Activated naive CD4-positive, alpha-beta T cell treated with anti-CD3 and anti-CD28 coated beads, Interleukin-2, amount 50 U/mL, for 72 hours (primary cell): ENCODE measurements around the gene IFT122. TPM values are rescaled to one million over a fixed set of nuclear protein-coding genes. Genes with fewer than 3 reads are reported as not detected.

Source experiments
- ATAC-seq, 2 donors: fragments of 150-1000 bp; cut with Tn5 transposase; 2 replicates each; pipeline ENCODE4 v1.10.0; 2021; ENCODE audit warnings: mild to moderate bottlenecking in 2 of 2, moderate library complexity in 2 of 2
- DNase-seq, 2 donors: peaks; one replicate each; pipeline ENCODE4 v3.0.0; 2021 to 2022; ENCODE audit warnings: low spot score in 2 of 2
- H3K27ac Mint-ChIP-seq, 2 donors: one replicate each; pipeline ENCODE4 v1.8.0; 2022; ENCODE audit warnings: mild to moderate bottlenecking in 2 of 2, mixed read lengths in 2 of 2
- H3K36me3 Mint-ChIP-seq, 2 donors: one replicate each; pipeline ENCODE4 v1.8.0; 2022; ENCODE audit warnings: mixed read lengths in 2 of 2
- H3K9me3 Mint-ChIP-seq, 2 donors: one replicate each; pipeline ENCODE4 v1.8.0; 2022; ENCODE audit warnings: mixed read lengths in 2 of 2
- total RNA-seq, 2 donors: library from RNA; stranded (reverse); gene quantifications; one replicate each; pipeline ENCODE4 v1.2.3, GENCODE V29; 2022

IFT122 gene
- total RNA-seq, 2 donors from 2014 or later, result 29.5 to 39.8 TPM

DNA sequence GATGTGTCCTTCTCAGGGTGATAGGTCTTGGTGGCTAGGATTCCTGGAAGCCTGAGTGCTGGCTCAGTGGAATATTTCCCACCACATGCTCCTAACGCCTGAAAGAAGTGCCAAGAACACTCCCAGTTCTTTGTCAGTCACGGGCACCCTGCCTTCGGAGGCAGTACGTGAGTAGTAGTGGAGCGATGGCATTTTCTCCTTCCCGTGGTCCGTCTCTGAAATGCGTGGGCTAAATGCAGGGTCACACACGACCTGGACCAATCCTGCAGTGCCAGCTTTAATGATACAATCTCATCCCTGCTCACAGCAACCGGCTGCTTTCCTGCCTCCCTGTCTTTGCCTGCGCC is 117.5 kb downstream of the IFT122 start:
- H3K9me3 Mint-ChIP-seq, result no peaks in the 10 kb centered on the region
- no peak for ATAC-seq
- no peaks in the 10 kb centered on the region for H3K36me3 Mint-ChIP-seq
- DNase-seq, result no peak
- no peak overlapping the region for H3K27ac Mint-ChIP-seq

DNA sequence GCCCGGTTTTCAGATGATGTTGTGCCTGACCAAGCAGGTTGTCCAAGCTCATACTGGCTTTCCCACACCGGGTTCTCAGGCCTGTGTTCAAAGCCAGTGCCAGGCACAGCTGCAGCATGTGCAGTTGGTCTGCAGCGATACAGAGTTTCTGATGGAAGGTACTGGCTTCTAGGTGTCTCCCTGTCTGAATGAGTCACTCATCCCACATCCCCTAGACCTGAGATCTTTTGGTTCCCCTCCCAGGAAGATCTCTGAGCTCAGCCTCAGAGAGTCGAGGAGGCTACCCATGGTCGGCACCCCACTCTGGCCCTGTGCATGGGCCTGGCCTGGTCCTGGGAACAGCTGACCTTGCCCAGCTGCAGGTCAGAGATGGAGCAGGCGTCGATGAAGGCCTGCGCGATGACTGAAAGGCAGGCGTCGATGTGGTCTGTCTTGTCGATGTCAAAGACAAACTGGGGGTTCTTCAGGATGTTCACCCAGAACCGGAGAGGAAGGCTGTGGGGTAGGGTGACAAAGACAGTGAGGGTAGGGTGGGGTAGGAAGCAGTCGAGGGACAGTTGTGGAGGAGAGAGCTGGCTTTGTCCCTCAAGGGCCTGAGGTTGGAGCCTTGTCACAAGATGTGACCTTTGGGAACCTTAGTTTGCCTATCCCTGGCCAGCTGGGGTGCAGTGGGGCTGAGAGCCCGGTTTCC is 118.2 kb downstream of the IFT122 start:
- DNase-seq, result no peak
- H3K27ac Mint-ChIP-seq, result no peak overlapping the region
- no peaks in the 10 kb centered on the region for H3K36me3 Mint-ChIP-seq
- H3K9me3 Mint-ChIP-seq, result no peaks in the 10 kb centered on the region
- peak in 1 of 2 donors; percentile 31 for ATAC-seq

DNA sequence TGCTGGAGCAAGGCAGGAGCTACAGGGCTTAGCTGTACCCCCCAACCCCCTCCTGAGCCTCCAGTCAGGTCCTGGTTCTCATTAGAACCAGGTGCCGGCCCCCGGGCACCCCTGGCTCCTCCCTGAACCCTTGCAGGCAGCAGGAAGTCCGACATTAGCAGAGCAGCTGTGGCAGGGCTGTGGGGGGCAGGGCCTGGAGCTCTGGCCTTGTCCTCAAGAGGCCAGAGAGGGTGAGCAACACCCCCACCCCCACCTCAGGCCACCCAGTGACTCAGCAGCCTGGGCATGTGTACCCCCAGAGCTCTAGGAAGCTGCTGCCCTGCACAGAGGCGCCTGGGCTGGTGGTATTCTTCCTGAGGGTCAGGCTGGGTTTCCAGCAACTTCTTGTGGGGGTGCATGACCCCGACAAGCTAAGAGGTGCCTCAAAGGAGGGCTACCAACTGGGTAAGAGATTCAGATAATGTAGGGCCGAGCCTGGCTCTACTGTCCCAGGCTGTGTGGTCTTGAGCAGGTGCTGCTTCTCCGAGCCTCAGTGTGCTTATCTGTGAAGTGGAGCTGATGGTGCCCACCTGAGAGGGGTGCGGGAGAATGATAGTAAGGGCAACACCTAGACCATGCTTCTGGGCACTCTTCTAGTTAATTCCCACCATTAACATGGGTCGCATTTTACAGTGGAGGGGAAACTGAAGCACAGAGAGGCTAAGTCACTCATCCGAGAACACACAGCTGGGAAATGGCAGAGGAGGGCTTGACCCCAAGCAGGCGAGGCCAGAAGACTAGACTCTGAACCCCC is 118.9 kb downstream of the IFT122 start:
- Mint-ChIP-seq H3K36me3 (no peaks in the 10 kb centered on the region), H3K9me3 (no peaks in the 10 kb centered on the region), H3K27ac (no peak overlapping the region)
- ATAC-seq (peak in 1 of 2 donors; percentile 2), DNase-seq (no peak)

DNA sequence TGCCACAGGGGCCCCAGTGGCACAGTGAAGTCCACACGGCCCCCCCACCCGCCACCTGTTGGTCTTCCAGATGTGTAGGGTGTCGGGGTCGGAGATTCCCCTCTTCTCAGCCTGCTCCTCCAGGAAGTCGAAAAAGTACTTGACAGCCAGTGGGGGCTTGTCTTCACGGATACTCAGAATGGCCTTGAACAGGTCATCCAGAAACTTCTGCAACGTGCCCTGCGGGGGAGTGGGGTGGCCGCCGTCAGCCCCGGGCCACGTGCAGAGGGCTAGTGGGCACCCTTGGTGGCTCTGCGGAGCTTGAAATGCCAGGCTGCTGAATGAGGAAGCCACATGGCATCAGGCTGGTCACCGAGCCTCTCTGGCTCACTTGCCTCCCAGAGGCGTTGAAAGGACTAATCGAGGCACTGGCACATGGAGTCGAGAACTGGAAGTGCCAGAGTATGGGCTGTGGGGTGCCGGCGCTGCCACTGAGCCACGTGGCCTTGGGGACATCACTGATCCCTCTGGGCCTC is 119.6 kb downstream of the IFT122 start:
- DNase-seq, result no peak
- Mint-ChIP-seq H3K36me3 (no peaks in the 10 kb centered on the region), H3K9me3 (no peaks in the 10 kb centered on the region), H3K27ac (no peak overlapping the region)
- ATAC-seq, result no peak

DNA sequence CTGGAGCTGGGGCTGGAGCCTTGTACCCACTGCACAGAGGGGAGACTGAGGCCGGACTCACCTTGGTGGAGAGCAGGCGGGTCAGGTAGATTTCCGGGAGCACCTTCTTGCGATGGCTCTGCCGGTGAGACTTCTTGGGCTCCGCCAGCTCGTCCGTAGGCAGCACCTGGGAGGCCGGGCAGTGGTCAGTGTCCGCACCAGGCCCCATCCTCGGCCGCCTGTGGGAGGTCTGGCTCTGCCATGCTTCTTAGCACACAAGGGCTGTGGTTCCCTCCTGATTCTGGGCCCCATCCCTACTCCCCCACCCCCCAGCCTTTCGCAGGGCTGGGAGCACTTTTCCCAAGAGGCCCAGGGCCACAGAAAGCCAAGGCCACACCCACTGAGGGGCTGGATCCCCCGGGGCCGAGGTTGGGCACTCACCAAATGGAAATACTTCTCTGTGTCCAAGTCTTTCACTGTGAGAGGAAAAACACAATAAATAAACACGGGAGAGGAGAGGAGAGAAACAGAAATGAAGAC is 120.3 kb downstream of the IFT122 start:
- ATAC-seq (no peak), DNase-seq (no peak)
- Mint-ChIP-seq H3K27ac (no peak overlapping the region), H3K36me3 (no peaks in the 10 kb centered on the region), H3K9me3 (no peaks in the 10 kb centered on the region)

DNA sequence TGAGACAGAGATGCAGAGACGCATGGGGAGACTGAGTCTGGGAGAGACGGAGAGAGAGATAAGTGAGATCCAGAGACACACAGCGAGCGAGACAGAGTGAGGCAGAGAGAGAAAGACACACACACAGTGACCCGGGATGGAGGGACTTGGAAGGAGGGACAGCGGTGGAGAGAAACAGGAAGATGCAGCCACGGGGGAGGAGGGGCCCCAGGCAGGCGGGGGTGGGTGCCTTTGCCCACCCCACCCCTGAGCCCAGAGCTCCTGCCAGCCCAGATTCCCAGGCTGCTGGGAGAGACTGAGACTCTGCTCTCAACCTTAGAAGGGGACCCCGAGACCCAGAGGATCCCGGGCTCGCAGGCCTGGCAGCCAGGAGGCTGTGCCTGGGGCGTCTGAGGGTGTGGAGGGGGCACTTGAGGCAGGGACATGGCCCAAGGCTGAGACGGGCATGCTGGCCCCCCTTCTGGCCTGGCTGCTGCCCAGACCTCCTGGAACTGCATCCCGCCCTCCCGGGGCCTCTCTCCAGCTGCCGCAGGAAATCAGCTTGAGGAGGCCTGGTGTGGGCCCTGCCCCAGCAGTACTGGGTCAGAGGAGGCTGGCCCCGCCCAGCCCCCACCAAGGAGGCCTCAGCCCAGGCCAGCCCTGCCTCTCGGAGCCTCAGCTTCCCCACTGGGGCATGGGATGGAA is 121.0 kb downstream of the IFT122 start:
- no peaks in the 10 kb centered on the region for H3K36me3 Mint-ChIP-seq

DNA sequence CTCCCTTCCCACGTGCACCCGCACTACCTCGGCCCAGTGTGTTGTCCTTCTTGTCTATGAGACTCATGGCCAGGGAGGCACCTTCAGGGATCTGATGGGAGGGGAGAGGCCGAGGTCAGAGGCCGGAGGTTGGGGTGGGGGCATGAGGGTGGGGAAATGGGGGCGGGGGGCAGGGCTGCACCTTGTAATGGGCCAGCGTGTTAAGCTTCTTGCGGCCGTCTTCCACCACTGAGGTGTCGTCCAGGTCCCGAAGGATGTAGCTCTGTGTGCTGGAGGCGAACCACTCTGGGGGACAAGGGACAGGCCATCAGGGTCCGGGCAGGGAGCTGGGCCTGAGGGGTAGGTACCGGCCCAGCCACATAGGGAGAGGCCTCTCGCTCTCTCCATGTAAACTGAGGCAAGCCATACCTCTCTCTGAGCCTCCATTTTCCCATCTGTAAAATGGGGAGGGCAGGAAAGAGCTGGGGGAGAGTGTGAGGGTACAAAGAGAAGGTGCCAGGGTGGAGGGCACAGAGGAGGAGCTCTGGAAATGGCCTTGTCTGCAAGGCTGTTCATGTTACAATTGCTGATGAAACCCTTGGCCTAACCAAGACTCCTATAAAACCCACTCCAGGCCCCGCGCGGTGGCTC is 121.7 kb downstream of the IFT122 start:
- ATAC-seq (no peak), DNase-seq (no peak)
- Mint-ChIP-seq H3K36me3 (no peaks in the 10 kb centered on the region), H3K9me3 (no peaks in the 10 kb centered on the region), H3K27ac (no peak overlapping the region)

More for the DNA sequence above, 121.0 kb downstream of the IFT122 start:
- no peaks in the 10 kb centered on the region for H3K9me3 Mint-ChIP-seq
- no peak for DNase-seq
- no peak overlapping the region for H3K27ac Mint-ChIP-seq
- no peak for ATAC-seq

DNA sequence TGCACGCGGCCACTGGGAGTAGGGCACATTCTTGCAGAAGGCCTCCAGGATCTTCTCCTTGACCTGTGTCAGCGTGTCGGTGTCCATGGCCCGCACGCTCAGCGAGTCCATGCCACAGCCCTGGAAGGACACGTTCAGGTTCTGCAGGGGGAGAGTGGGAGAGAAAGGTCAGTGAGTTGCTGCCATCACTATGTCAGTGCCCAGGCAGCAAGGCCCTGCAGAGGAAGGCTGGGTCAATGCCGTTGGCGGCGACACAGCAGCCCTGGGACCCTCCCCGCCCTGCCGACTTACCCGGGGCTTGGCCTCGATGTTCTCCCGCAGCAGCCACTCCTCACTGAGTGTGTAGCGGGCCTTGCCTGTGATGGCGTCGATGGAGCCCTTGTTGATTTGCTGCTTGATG is 122.8 kb downstream of the IFT122 start:
- no peaks in the 10 kb centered on the region for H3K36me3 Mint-ChIP-seq
- H3K9me3 Mint-ChIP-seq, result no peaks in the 10 kb centered on the region
- ATAC-seq, result no peak
- no peak for DNase-seq
- no peak overlapping the region for H3K27ac Mint-ChIP-seq

DNA sequence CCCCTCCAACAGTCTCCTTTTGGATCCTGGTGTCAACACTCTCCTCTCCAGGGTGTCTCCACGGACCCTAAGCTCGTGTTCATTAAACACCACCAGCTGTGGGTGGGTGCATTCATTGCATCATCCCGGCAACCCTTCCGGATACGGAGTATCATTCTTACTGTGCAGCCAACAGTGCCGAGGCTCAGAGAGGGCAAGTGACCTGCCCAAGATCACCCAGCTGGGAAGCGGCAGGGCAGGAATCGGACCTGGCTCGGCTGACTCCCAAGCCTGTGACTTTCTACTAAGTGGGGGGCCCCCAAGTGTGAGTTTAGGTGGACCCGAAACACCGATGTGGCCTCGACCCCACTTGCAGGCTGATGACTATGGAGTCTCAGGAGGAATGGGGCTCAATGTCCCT is 123.3 kb downstream of the IFT122 start:
- Mint-ChIP-seq H3K27ac (no peak overlapping the region), H3K9me3 (no peaks in the 10 kb centered on the region), H3K36me3 (no peaks in the 10 kb centered on the region)
- DNase-seq (no peak), ATAC-seq (no peak)

DNA sequence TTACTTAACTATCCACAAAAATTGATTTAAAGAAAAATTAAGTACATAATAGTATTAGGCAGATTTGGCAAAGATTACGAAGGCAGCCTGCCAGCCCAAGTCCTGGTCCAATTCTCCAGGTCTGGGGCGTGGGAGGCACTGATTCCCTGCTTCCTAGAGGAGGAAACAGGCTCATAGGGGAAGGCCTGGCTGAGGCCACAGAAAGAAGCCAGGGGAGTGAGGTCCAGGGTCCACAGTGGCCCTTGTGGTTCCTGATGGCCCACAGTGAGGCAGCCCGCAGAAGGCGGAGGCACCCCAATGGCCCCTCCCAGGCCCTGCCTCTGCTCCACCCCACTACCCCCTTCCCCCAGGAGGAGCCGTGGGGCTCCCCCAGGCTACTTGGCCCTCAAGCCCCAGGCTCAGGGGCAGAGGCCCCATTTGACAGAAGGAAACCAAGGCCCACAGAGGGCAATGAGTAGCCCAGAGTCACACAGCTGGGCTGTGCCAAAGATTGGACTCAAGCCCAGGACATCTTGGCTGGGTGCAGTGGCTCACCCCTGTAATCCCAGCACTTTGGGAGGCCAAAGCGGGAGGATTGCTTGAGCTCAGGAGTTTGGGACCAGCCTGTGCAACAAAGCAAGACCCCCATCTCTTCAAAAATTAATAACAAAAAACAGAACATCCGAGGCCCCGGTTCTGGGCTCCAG is 124.0 kb downstream of the IFT122 start:
- Mint-ChIP-seq H3K27ac (no peak overlapping the region), H3K36me3 (no peaks in the 10 kb centered on the region), H3K9me3 (no peaks in the 10 kb centered on the region)
- no peak for DNase-seq
- ATAC-seq, result no peak

DNA sequence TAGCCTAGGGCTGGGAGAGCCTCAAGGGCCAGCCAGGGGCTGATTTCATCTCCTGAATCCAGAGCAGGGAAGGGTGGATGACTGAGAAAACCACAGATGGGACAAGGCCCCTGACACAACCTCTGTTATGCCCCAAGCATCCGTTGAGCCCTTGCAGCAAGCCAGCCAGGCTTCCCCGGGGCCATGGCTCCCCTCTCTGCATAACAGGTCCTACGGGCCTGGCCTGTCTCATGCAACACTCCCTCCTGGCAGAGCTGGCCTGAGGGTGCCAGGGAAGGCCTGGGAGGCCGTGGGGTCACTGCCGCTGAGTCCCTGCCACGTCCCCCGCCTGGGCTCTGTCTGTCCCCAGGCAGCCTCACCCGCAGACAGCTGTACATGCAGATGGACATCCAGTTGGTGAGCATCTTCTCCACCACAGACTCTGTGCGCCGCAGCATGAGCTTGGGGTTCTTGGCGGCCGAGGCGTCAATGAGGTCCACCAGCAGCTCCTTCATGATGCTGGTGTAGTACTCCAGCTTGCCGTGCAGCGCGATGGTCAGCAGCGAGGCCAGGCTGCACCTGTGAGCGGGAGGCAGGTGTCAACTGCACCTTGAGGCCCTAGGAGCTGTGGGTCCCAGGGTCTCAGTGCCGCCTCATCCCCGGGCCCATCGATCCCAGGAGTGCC is 125.1 kb downstream of the IFT122 start:
- no peak overlapping the region for H3K27ac Mint-ChIP-seq
- H3K9me3 Mint-ChIP-seq, result no peaks in the 10 kb centered on the region
- DNase-seq (no peak), ATAC-seq (no peak)
- H3K36me3 Mint-ChIP-seq, result no peaks in the 10 kb centered on the region

DNA sequence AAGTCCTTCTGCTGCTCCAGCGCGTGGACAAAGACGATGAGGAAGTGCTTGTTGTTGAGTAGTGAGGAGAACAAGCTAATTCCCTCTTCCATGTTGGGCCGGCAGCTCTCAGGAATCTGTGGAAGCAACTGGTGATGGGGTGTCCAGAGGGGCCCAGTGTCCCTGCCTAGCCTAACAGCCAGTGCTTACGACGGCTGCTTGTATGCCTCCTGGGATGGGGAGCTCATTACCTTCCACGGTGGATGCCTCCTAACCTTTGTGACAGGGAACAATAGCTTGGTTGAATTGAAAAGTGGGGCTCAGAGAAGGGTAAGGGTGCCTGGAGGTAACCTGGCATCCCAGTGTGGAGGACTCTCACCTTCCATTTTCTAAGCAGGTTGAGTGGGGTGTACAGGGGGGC is 125.9 kb downstream of the IFT122 start:
- ATAC-seq (no peak), DNase-seq (no peak)
- no peaks in the 10 kb centered on the region for H3K36me3 Mint-ChIP-seq
- no peaks in the 10 kb centered on the region for H3K9me3 Mint-ChIP-seq
- H3K27ac Mint-ChIP-seq, result no peak overlapping the region

DNA sequence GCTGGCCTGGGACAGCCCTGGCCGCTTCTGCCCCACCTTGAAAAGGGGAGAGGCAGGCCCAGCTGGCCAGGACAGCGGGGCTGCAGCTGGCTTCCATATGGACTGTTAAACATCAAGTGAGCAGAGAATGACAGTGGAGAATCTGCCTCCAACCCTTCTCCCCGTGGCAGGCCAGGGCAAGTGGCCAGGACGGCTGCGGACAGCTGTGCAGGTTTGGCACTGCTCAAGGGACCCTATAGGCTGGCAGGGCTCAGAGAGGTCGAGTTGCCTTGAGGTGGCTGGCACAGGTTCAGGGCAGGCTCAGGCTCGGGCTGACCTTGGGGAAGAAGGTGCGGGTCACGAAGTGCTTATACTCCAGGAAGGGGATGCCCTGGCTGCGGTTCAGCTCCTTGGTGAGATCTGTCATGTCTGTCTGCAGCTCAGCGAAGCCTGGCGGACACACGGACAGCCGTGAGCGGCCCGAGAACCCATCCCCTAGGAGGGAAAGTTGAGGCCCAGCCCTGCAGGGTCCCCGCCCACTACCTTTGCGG is 127.2 kb downstream of the IFT122 start:
- no peaks in the 10 kb centered on the region for H3K36me3 Mint-ChIP-seq
- H3K27ac Mint-ChIP-seq, result no peak overlapping the region
- DNase-seq, result no peak
- no peaks in the 10 kb centered on the region for H3K9me3 Mint-ChIP-seq
- ATAC-seq, result no peak

DNA sequence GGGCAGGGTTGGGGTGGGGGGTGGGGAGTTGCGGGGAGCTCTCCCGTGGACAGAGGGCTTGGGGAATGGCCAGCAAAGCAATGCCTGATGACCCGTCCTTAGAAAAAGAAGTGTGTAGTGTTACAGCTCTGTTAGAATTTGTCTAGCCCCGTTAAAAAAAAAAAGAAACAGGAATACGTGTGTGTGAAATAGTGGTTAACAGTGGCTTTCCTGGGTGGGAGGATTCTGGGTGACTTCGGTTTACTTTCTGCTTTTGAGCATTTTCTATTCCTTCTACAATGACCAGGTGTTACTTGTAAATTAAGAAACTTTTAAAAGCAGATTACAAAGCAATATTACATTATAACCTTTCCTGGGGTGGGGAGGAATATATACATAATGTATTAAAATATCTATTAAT is 127.9 kb downstream of the IFT122 start:
- no peaks in the 10 kb centered on the region for H3K36me3 Mint-ChIP-seq
- no peak for DNase-seq
- no peak for ATAC-seq
- no peak overlapping the region for H3K27ac Mint-ChIP-seq
- H3K9me3 Mint-ChIP-seq, result no peaks in the 10 kb centered on the region

DNA sequence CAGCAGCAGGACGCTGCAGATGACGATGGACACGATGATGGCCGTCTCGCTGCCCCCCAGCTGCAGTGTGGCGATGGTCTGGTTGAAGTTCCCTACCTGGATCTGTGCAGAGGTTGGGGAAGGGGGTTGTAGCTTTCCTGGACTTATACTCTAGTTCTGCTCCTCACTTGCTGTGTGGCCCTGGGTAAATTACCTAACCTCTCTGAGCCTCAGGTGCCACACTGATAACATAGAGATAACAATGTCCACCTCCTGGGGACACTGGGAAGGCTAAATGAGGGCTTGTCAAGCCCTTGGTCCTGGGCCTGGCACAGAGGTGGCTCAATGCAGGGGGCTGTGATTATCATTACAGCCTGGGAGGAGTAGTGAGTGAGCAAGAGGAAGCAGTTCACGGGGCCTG is 129.8 kb downstream of the IFT122 start:
- Mint-ChIP-seq H3K27ac (no peak overlapping the region), H3K9me3 (no peaks in the 10 kb centered on the region), H3K36me3 (no peaks in the 10 kb centered on the region)
- ATAC-seq (no peak), DNase-seq (no peak)
